DND-41 (cell line): ENCODE data around the gene CTSF.
A peak's percentile ranks its signal among the peaks of the same experiment; 100 is the strongest.

Experiments
- ATAC-seq: fragments of 200-7000 bp; cut with Tn5 transposase; 3 replicates; pipeline ENCODE4 v1.9.1; 2021; ENCODE audit warnings: low read depth; ENCODE audit not compliant: insufficient read depth
- DNase-seq: peaks from one replicate; pipeline ENCODE4 v3.0.0-alpha.2; 2020
- H2AFZ ChIP-seq: 2 replicates; pipeline ENCODE4 v1.6.0; 2012; ENCODE audit warnings: low read depth, low read length
- H3K27ac ChIP-seq: 2 replicates; pipeline ENCODE4 v1.5.1; 2012; ENCODE audit warnings: low read length, inconsistent platforms
- H3K27me3 ChIP-seq: fragments of 200-600 bp; sonication (generic); 2 replicates; pipeline ENCODE4 v1.6.0; 2012; ENCODE audit warnings: low read length, mild to moderate bottlenecking, inconsistent platforms; ENCODE audit not compliant: insufficient read depth, poor library complexity
- H3K36me3 ChIP-seq: 2 replicates; pipeline ENCODE4 v1.5.1; 2012; ENCODE audit warnings: low read length, inconsistent platforms; ENCODE audit not compliant: insufficient read depth
- H3K4me1 ChIP-seq: 2 replicates; pipeline ENCODE4 v1.5.1; 2012; ENCODE audit warnings: mild to moderate bottlenecking, low read length; ENCODE audit not compliant: insufficient read depth
- H3K4me2 ChIP-seq: 2 replicates; pipeline ENCODE4 v1.6.0; 2012; ENCODE audit warnings: mild to moderate bottlenecking, moderate library complexity, low read length, inconsistent platforms; ENCODE audit not compliant: insufficient read depth
- H3K4me3 ChIP-seq, 2 experiments: fragments of 200-600 bp in 1 of 2; shearing (Covaris generic) in 1 of 2; 2 replicates each; pipeline ENCODE4 v1.5.1; 2012 to 2016; ENCODE audit warnings: inconsistent platforms in 2 of 2, low read length in 2 of 2, mild to moderate bottlenecking in 2 of 2, low read depth in 1 of 2, moderate library complexity in 1 of 2
- H3K79me2 ChIP-seq: 2 replicates; pipeline ENCODE4 v1.6.0; 2012; ENCODE audit warnings: low read length, inconsistent platforms; ENCODE audit not compliant: insufficient read depth
- H3K9ac ChIP-seq: 2 replicates; pipeline ENCODE4 v1.6.0; 2012; ENCODE audit warnings: low read depth, mild to moderate bottlenecking, inconsistent platforms, low read length, moderate library complexity
- H3K9me3 ChIP-seq: 2 replicates; pipeline ENCODE4 v1.5.1; 2012; ENCODE audit warnings: low read length, moderate library complexity, mild to moderate bottlenecking, inconsistent platforms; ENCODE audit not compliant: insufficient read depth, severe bottlenecking
- H4K20me1 ChIP-seq: 2 replicates; pipeline ENCODE4 v1.6.0; 2012; ENCODE audit warnings: low read length; ENCODE audit not compliant: insufficient read depth
- EZH2 ChIP-seq: IDR thresholded peaks from 3 replicates; pipeline ENCODE4 v1.6.1; 2012; ENCODE audit warnings: borderline replicate concordance, low read depth, mild to moderate bottlenecking, moderate library complexity, low read length, inconsistent platforms; ENCODE audit not compliant: severe bottlenecking
- TF ChIP-seq, protein P1 (sequence below): IDR thresholded peaks from 2 replicates; pipeline ENCODE4 v1.5.1; 2012; ENCODE audit warnings: borderline replicate concordance, low read length, moderate library complexity, mild to moderate bottlenecking; ENCODE audit not compliant: poor library complexity, severe bottlenecking; ENCODE audit errors: extremely low read depth

Gene CTSF

DNA sequence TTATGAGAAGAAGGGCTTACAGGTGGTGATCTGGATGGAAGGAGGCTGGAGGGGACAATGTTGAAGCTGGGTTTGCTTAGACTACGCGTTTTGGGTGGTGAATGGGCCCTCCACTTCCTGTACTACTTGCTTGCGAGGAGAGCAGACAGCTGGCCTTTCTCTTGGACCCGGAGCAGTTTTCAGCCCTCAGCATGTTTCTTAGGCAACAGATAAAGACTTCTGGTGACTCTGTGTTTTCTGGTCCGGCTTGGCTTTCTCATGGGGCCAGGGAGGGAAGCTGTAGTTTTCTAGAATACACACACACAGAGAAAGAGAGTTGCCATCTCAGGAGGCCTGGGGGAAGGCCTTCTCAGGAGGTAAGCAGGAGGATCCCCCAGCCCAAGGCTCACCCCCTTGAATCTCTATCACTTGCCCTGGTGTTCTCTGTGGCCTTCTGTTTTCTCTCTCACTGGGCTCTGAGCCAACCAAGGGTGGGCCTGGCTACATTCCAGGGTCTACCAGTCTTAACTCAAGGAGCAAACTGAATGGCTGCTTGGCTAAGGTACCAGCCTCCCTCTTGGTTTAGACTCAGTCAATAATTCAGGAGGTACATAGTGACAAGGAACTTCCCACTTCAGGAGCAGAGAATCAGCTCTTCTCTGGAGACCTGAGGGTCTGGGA lies 27.0 kb upstream of the CTSF start:
- no peak overlapping the region for H3K9ac ChIP-seq
- H4K20me1 ChIP-seq: no peaks in the 10 kb centered on the region
- no peak overlapping the region for H2AFZ ChIP-seq
- H3K79me2 ChIP-seq: peaks cover 12% of the 10 kb centered on the region
- no peak overlapping the region for H3K4me2 ChIP-seq
- no peak for DNase-seq
- peaks cover 11% of the 10 kb centered on the region for H3K36me3 ChIP-seq
- no peak overlapping the region for H3K4me3 ChIP-seq
- H3K9me3 ChIP-seq: no peaks in the 10 kb centered on the region
- TF ChIP-seq, protein P1, sequence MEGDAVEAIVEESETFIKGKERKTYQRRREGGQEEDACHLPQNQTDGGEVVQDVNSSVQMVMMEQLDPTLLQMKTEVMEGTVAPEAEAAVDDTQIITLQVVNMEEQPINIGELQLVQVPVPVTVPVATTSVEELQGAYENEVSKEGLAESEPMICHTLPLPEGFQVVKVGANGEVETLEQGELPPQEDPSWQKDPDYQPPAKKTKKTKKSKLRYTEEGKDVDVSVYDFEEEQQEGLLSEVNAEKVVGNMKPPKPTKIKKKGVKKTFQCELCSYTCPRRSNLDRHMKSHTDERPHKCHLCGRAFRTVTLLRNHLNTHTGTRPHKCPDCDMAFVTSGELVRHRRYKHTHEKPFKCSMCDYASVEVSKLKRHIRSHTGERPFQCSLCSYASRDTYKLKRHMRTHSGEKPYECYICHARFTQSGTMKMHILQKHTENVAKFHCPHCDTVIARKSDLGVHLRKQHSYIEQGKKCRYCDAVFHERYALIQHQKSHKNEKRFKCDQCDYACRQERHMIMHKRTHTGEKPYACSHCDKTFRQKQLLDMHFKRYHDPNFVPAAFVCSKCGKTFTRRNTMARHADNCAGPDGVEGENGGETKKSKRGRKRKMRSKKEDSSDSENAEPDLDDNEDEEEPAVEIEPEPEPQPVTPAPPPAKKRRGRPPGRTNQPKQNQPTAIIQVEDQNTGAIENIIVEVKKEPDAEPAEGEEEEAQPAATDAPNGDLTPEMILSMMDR: no peak
- no peak for TF ChIP-seq EZH2
- H3K27ac ChIP-seq: no peak overlapping the region
- no peaks in the 10 kb centered on the region for H3K27me3 ChIP-seq
- no peak for ATAC-seq
- H3K4me1 ChIP-seq: peaks cover 26% of the 10 kb centered on the region

DNA sequence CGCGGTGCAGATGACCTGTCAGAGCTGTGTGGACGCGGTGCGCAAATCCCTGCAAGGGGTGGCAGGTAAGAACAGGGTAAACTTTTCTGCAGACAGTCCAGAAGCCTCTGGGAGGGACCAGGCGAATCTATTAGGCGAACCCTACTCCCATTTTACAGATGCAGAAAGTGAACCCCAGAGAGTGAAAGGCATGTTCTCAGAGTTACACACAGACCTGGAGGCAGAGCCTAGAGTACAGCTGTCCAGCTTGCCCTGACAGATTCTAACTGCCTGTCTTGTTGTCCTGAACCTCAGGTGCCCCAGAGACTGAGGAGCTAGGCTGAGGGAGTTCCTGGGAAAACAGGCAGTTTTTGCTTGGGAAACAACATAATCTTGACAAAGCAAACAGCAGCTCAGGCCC lies 25.2 kb upstream of the CTSF start:
- TF ChIP-seq EZH2: no peak
- TF ChIP-seq, protein P1: no peak
- no peaks in the 10 kb centered on the region for H3K9me3 ChIP-seq
- ATAC-seq (no peak), DNase-seq (no peak)
- peak overlapping the region; percentile 98 for H3K4me2 ChIP-seq
- H3K79me2 ChIP-seq: peaks cover 12% of the 10 kb centered on the region
- peak overlapping the region; percentile 80 to 96 for H3K4me3 ChIP-seq
- H4K20me1 ChIP-seq: no peaks in the 10 kb centered on the region
- no peaks in the 10 kb centered on the region; the same call in 1 of the 2 replicates for H3K36me3 ChIP-seq
- no peaks in the 10 kb centered on the region for H3K27me3 ChIP-seq
- H2AFZ ChIP-seq: peak overlapping the region; percentile 93
- peak overlapping the region; percentile 82 for H3K9ac ChIP-seq
- peak overlapping the region; percentile 81 for H3K27ac ChIP-seq
- peaks cover 26% of the 10 kb centered on the region for H3K4me1 ChIP-seq

DNA sequence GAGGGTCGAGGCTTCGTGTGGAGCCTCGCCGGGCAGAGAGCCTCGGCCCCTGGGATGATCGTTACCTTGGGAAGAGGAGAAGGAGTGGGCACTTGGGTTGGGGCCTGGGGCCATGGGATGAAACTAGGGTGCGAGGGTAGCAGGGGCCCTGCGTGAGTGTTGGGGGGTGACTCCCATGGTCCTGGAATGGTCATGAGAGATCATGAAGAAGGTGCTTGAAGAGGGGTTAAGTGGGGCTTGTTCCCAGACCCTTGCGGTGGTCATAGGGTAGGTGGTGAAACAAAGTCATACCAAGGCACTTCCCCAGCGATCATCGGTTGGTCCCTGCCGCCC lies 24.9 kb upstream of the CTSF start:
- DNase-seq (no peak), ATAC-seq (no peak)
- Histone ChIP-seq H3K36me3 (no peaks in the 10 kb centered on the region; the same call in 1 of the 2 replicates), H3K27me3 (no peaks in the 10 kb centered on the region), H3K27ac (peak overlapping the region; percentile 81), H4K20me1 (no peaks in the 10 kb centered on the region), H2AFZ (peak overlapping the region; percentile 93), H3K9me3 (no peaks in the 10 kb centered on the region), H3K4me1 (peaks cover 26% of the 10 kb centered on the region), H3K4me3 (peak overlapping the region; percentile 80 to 96), H3K9ac (peak overlapping the region; percentile 82), H3K79me2 (peaks cover 12% of the 10 kb centered on the region), H3K4me2 (peak overlapping the region; percentile 98)
- TF ChIP-seq EZH2: no peak
- TF ChIP-seq, protein P1: no peak
